ENCODE results near the gene KIF7. TPM values are rescaled to one million over a fixed set of nuclear protein-coding genes. Genes with fewer than 3 reads are reported as not detected.

Gene KIF7
- total RNA-seq, 4 donors from 2014 or later = 6.8 to 10.1 (median 8.3) TPM

DNA sequence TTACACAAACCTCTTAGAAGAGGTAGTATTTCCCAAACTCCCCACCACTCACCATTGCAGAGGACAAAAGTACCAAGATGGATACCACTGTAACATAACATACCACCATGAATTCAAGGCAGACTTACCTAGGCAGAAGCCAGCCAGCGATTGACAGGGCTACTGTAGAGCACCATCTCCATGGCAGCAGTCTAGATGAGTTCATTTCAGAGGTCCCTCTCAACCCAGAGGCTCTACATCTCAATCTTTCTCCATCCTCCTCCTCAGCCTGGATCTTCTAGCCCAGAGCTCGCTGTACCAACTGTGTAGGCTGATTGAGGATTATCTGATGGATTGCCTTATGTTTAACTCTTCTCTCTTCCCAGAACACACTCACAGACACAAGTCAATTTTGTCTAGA is 25.9 kb upstream of the KIF7 start:
- Histone ChIP-seq H3K9me3 (no peaks in the 10 kb centered on the region), H3K36me3 (no peaks in the 10 kb centered on the region), H3K27ac (peak overlapping the region in 2 of 3 donors; percentile 74 to 86), H3K27me3 (no peaks in the 10 kb centered on the region), H3K4me3 (replicated peaks in 1 of 3) (no peak overlapping the region), H3K4me1 (peaks cover 23 to 33% of the 10 kb centered on the region in 2 donors)
- intact Hi-C loops (cut with DNase I) = no loop called here
- WGBS, 2 donors = 91 to 98% methylated on average over 2 of the region's 2 CpGs
- TF ChIP-seq POLR2A (IDR thresholded peaks at IDR 0.05) = no peak
- TF ChIP-seq, protein P1, sequence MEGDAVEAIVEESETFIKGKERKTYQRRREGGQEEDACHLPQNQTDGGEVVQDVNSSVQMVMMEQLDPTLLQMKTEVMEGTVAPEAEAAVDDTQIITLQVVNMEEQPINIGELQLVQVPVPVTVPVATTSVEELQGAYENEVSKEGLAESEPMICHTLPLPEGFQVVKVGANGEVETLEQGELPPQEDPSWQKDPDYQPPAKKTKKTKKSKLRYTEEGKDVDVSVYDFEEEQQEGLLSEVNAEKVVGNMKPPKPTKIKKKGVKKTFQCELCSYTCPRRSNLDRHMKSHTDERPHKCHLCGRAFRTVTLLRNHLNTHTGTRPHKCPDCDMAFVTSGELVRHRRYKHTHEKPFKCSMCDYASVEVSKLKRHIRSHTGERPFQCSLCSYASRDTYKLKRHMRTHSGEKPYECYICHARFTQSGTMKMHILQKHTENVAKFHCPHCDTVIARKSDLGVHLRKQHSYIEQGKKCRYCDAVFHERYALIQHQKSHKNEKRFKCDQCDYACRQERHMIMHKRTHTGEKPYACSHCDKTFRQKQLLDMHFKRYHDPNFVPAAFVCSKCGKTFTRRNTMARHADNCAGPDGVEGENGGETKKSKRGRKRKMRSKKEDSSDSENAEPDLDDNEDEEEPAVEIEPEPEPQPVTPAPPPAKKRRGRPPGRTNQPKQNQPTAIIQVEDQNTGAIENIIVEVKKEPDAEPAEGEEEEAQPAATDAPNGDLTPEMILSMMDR (IDR thresholded peaks at IDR 0.05) = no peak
- DNase-seq = no peak

- 36 to 50% methylated on average over 5 of the region's 5 CpGs for WGBS, 2 donors
- Histone ChIP-seq H3K4me3 (replicated peaks in 1 of 3) (no peak overlapping the region), H3K4me1 (peaks cover 23 to 33% of the 10 kb centered on the region in 2 donors), H3K27me3 (no peaks in the 10 kb centered on the region), H3K9me3 (no peaks in the 10 kb centered on the region), H3K36me3 (no peaks in the 10 kb centered on the region), H3K27ac (peak overlapping the region in 2 of 3 donors; percentile 74 to 86)
- no peak for TF ChIP-seq POLR2A (IDR thresholded peaks at IDR 0.05)
- TF ChIP-seq, protein P1 (IDR thresholded peaks at IDR 0.05) = no peak
- peak; percentile 79 to 80 for DNase-seq
- intact Hi-C loops (cut with DNase I) = no loop called here
Measured at GRCh38 chr15:89680282-89680873, 25.1 kb upstream of the KIF7 start.

- intact Hi-C loops (cut with DNase I) = no loop called here
- DNase-seq = peak; percentile 19 to 31
- Histone ChIP-seq H3K36me3 (no peaks in the 10 kb centered on the region), H3K4me1 (peaks cover 23 to 33% of the 10 kb centered on the region in 2 donors), H3K4me3 (replicated peaks in 1 of 3) (no peak within 1 kb of the TSS), H3K27me3 (no peaks in the 10 kb centered on the region), H3K27ac (peak within 1 kb of the TSS in 2 of 3 donors; percentile 59 to 86), H3K9me3 (no peaks in the 10 kb centered on the region)
- TF ChIP-seq POLR2A (IDR thresholded peaks at IDR 0.05) = no peak
- WGBS, 2 donors = 96 to 97% methylated on average over 2 of the region's 2 CpGs
Measured at GRCh38 chr15:89679212-89679611, 23.9 kb upstream of the KIF7 start, which contains the start of gene PLIN1. Gene PLIN1, minus strand, starts transcription at chr15:89679367. Its CDS starts 1,878 bp downstream, at chr15:89677489.

- Histone ChIP-seq H3K36me3 (no peaks in the 10 kb centered on the region), H3K27me3 (no peaks in the 10 kb centered on the region), H3K4me1 (peaks cover 27 to 39% of the 10 kb centered on the region in 2 donors), H3K27ac (no peak overlapping the region), H3K9me3 (no peaks in the 10 kb centered on the region), H3K4me3 (replicated peaks in 1 of 3) (no peak overlapping the region)
- 80 to 92% methylated on average over 1 of the region's 1 CpG for WGBS, 2 donors
- intact Hi-C loops (cut with DNase I) = no loop called here
- TF ChIP-seq, protein P1 (IDR thresholded peaks at IDR 0.05) = no peak
- DNase-seq = no peak
Measured at GRCh38 chr15:89677381-89677780, 22.1 kb upstream of the KIF7 start.

- intact Hi-C loops (cut with DNase I) = no loop called here
- Histone ChIP-seq H3K27me3 (no peaks in the 10 kb centered on the region), H3K27ac (no peak overlapping the region), H3K4me3 (replicated peaks in 1 of 3) (no peak overlapping the region), H3K9me3 (no peaks in the 10 kb centered on the region), H3K36me3 (no peaks in the 10 kb centered on the region), H3K4me1 (peaks cover 20 to 30% of the 10 kb centered on the region in 2 donors)
- no peak for TF ChIP-seq POLR2A (IDR thresholded peaks at IDR 0.05)
- TF ChIP-seq, protein P1 (IDR thresholded peaks at IDR 0.05) = no peak
- 88% methylated on average over 6 of the region's 6 CpGs for WGBS, 2 donors
- DNase-seq = no peak
Measured at GRCh38 chr15:89675606-89676005, 20.3 kb upstream of the KIF7 start.
